ENCODE measurements around the gene NMRAL1.

- TF ChIP-seq POLR2A (IDR thresholded peaks at IDR 0.05) (no peak), CTCF (IDR thresholded peaks at IDR 0.05) (no peak), EP300 (IDR thresholded peaks at IDR 0.05) (no peak)
These were observed 31.1 kb upstream of the NMRAL1 start for GRCh38 chr16:4505356-4506147.
